Fibroblast of villous mesenchyme (primary cell): Measurements from ENCODE around the gene SPATA20. TPM values are rescaled to one million over a fixed set of nuclear protein-coding genes. Genes with fewer than 3 reads are reported as not detected.

Experiments used
- DNase-seq: peaks from one replicate; pipeline ENCODE4 v3.0.0-alpha.2; 2010; ENCODE audit warnings: low read depth
- H3K4me3 ChIP-seq: 2 replicates; pipeline ENCODE4 v1.5.1; 2011; ENCODE audit warnings: low read depth, mild to moderate bottlenecking, low read length
- CTCF ChIP-seq: IDR thresholded peaks from 2 replicates; pipeline ENCODE4 v1.5.1; 2012; ENCODE audit warnings: low read depth, mild to moderate bottlenecking, low read length; ENCODE audit not compliant: insufficient read depth
- total RNA-seq: library from RNA; depleted of rRNA; stranded (reverse); fragments of >200 nt; gene quantifications from 2 replicates; pipeline ENCODE4 v1.2.3, GENCODE V29; 2012

SPATA20 gene
- total RNA-seq, 1 donor, result 102 TPM

- peak; percentile 90 for TF ChIP-seq CTCF
- DNase-seq, result peak; percentile 87
- H3K4me3 ChIP-seq, result no peak overlapping the region
These were observed 3.9 kb downstream of the SPATA20 start for GRCh38 chr17:50550661-50551432.

- TF ChIP-seq CTCF, result no peak
- no peak overlapping the region for H3K4me3 ChIP-seq
- no peak for DNase-seq
These were observed 4.5 kb downstream of the SPATA20 start for GRCh38 chr17:50551433-50551815.

DNA sequence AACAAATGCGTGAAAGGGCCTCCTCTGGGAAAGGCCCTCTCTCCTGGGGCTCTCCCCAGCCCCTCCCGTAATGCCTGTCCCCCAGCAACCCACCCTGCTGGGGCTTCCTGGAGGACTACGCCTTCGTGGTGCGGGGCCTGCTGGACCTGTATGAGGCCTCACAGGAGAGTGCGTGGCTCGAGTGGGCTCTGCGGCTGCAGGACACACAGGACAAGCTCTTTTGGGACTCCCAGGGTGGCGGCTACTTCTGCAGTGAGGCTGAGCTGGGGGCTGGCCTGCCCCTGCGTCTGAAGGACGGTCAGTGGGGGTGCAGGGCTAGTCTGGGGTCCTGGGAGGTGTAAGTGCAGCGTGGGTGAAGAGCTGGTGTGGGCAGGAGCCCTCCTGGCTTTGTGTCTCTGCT, 4.9 kb downstream of the SPATA20 start:
- H3K4me3 ChIP-seq, result no peak overlapping the region
- TF ChIP-seq CTCF, result no peak
- no peak for DNase-seq

GRCh38 chr17:50554201-50554600, 7.2 kb downstream of the SPATA20 start:
- no peak for TF ChIP-seq CTCF
- no peak overlapping the region for H3K4me3 ChIP-seq
- DNase-seq, result no peak

- DNase-seq, result no peak
- H3K4me3 ChIP-seq, result no peak overlapping the region
- TF ChIP-seq CTCF, result no peak
These were observed 9.8 kb downstream of the SPATA20 start for GRCh38 chr17:50556803-50557202.

- H3K4me3 ChIP-seq, result no peak overlapping the region
- TF ChIP-seq CTCF, result no peak
- DNase-seq, result no peak
These were observed 10.7 kb downstream of the SPATA20 start for GRCh38 chr17:50557630-50558029.

DNA sequence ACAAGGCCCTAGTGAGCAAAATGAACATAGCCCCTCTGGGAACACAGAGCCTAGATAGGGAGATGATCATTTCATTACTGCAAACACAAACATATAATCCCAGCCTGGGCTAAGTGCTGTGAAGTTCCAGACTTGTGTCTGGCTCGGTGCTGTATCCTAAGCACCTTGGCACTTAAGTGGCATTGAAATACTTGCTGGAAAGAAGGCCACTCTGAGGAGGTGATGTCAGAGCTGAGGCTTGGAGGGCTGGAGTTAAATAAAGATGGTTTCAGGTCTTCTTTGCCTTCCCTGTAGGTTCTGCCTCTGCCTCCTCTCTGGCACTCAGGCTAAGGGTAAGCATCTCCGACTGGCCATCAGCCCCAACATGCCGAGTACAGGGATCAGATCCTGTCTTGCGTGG, 11.1 kb downstream of the SPATA20 start:
- DNase-seq, result no peak
- H3K4me3 ChIP-seq, result no peak overlapping the region
- no peak for TF ChIP-seq CTCF
